Activated CD4-positive, alpha-beta T cell treated with anti-CD3 and anti-CD28 coated beads, Interleukin-2, amount 50 U/mL, for 16 hours (primary cell): ENCODE measurements around the gene AURKA.
"Not testable (repeated sequence)": the region's sequence is repeated elsewhere in the genome, so short reads cannot be mapped to it uniquely, and the experiment has no call there.

Experiments
- DNase-seq: peaks from one replicate; pipeline ENCODE4 v3.0.0-alpha.2; 2020

AURKA gene

DNA sequence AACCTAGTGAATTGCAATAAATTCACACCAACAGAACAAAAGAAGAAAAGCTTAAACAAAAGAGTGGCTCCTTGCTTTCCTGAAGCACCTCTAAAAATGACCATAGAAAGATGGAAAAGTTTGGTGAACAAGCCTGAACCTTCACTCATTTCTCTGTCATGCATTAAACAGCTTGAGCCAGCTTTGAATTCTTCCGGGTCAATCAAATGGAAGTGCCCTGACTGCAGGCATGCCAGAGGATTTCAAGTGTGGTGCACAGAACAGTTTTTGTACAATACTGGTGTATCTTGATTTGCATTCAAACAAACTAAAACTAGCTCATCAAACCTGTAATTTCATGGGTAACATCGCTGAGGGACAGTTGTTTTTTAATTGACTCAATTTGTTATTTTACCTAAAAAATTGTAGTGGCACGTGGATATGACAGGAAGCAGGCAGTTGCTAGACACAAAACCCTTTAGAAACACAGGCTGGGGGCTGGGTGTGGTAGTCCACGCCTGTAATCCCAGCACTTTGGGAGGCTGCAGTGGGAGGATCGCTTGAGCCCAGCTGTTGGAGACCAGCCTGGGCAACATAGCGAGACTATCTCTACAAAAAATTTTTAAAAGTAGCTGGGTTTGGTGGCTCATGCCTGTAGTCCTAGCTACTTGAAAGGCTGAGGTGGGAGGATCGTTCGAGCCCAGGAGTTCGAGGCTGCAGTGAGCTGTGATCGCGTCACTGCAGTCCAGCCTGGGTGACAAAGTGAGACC is 29.1 kb upstream of the AURKA start:
- DNase-seq: no peak

DNA sequence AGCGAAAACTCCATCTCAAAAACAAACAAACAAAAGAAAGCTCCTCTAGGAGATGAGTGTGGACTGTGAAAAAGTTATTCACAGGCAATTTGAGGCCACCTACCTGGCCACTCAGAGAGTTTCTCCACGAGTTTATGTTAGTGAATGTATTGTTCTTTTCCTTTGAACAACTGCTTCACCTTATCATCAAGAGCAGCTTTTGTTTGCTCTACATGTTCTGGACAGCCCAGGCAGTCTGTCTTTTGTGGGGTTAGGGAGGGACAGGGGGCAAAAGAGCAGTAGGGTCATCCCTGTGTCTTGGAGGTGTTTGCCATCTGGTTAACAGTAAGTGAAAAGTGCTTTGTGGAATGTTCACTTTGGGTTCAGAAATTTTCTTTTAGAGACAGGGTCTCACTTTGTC is 28.0 kb upstream of the AURKA start:
- DNase-seq: no peak

DNA sequence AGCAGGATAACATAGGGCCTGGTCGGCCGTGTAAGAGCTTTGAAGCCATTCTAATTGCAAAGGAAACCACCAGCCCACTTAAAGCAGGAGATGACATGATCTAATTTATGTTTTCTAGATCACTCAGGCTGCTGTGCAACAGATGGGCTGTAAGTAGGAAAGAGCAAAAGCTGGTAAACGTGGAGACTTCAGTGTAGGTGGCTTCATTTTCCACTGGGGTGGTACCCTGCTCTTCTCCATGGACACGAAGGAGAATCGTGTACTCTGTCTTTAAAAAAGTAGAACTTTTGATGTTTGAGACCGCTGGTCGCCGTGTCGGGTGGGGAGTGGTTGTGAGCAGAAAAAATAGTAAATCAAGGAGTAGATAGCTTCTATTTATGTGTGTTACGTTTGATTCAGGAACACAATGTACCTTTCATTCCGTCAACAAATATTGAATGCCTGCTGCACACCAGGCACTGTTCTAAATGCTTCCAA is 26.4 kb upstream of the AURKA start:
- peak; percentile 41 for DNase-seq

DNA sequence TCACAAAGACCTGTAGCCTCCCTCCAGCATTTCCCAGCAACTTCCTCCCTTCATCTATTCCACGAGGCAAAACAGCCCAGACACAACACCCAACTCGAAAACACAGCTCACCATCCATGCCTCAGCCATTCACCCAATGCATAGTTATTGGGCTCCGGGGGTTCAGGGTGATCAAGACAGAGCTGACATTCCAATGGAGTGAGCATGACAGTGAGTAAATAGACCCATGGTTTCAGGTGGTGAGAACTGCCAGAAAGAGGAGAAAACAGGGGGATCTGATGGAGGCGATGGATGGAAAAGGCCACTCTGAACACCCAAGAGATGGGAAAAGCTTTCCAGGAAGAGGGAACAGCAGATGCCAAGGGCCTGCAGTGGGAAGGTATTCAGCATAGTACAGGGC is 25.9 kb upstream of the AURKA start:
- no peak for DNase-seq

DNA sequence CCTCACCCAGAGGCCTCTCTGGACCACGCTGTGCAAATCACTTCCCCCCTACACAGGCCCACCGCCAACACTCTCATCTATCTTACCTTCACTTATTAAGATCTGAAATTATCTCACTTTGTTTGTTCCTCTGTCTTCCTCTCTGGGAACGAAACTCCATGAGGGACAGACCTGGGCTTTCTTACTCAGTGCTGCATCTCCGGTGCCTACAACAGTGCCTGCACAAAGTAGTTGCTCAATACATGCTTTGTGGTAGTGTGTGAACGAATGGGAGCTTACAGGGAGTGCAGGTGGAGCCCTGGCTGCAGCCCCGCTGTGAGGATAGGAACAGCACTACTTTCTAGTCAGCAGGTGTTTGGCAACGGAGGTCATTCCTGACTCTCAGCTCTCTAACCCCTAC is 25.4 kb upstream of the AURKA start:
- no peak for DNase-seq

DNA sequence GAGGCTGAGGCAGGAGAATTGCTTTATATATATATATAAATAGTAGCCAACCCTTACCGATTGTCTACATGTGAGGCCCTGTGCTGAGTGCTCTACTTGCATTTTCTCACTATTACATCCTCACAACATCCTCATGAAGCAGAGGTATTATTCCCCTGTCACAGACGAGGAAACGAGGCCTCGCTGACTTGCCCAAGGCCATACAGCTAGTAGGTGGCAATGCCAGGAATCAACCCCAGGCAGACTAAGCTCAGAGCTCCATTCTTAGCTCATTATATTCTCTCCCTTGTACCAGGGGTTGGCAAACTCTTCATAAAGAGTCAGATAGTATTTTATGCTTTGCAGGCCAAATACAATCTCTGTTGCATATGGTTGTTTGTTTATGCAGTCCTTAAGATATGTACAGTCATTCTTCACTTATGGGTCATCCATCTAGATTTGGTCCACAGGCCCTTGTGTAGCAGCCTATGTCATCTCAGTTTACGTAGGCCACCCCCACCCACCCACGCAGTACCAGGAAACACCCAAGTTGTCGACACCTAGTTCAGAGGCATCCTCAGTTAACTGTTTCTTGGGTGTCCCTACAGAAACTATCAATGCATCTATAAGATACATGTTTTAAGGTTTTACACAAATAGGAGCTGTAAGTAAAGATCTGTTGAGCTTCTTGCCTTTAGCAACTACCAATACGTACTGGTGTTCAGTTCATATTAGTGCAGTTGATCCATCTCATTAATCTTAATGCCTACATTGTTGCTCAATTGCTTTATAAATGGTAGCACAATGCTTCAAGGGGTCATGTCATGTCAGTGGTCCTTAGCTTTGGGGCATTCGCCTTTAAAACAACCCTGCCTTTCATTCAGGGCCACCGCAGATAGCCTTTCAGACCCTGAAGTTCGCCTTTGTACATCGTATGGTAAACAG is 23.1 kb upstream of the AURKA start:
- peak; percentile 60 for DNase-seq

DNA sequence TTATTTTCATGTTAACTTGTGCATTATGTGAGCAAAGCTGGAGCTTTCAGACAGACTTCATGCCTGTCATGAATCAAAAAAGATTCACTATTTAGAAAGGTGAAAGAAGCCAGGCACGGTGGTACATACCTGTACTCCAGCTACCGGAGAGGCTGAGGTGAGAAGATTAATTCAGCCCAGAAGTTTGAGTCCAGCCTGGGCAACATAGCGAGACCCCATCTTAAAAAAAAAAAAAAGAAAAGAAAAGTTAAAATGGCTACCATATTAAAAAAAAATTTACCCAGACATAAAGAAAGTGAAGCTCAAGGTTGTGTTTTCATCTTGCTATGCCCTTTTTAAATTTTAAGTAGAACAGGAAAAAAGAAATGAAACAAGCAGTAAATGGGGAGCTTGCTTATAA is 20.9 kb upstream of the AURKA start:
- no peak for DNase-seq

DNA sequence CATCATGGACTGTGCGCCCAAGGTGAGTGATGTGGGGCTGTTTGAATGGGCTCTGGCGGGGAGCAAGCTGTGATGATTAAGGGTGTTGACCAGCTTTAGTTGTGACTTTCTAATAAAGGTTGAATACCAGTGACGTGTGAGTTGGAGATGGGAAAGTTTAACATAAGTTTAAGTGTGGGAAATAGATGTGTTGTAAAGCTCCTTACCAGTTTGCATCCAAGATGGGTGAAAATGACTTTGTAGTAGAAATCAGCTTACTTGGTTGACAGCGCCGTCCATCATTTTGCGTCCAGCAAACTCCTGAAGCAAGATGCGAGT is 20.4 kb upstream of the AURKA start:
- DNase-seq: no peak

DNA sequence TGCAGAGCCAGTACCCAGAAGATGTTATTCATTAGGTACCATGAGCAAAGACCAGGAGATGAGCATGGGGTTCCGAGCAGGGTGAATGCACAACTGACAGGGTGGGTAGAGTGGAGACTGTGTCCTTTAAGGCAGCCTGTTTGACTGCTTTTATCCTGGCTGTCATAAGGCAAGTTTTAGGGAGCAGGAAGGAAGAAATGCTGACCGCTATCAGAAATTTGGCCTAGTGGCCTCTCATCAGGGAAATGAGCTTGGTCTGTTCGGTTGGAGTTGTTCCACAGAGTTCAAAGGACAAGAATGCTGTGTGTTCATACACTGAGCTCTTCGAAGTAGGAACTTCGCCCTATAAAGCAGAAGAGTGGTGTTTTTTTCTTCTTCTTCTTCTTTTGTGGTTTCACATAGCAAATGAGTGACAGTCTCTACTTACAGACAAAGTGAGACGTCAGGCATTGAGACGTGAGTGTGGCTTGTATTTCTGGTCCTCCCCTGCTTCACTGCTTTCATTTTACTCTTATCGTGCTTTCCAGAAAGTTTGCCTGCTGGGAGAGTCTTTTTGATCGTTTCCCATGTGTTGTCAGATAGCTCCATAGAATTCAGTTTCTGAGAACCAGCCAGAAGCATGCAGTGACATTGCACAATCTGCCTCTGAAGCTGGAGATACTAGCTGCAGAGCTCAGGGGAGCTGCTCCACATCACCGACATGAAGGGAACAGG is 19.9 kb upstream of the AURKA start, which contains the start of gene CASS4:
Gene CASS4, plus strand, starts transcription at position 502 of the 714 bp plus-strand sequence. Its CDS starts 199 bp downstream, at position 701.
- DNase-seq: peak; percentile 38

DNA sequence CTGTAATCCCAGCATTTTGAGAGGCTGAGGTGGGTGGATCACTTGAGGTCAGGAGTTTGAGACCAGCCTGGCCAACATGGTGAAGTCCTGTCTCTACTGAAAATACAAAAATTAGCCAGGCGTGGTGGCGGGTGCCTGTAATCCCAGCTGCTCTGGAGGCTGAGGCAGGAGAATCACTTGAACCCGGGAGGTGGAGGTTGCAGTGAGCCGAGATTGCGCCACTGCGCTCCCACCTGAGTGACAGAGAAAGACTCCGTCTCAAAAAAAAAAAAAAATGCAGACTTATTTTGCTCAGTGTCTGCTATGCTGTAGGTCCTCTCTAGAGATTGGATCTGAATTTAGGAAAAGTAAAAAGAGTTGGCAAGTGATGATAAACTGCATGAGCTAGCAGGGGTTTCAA is 19.3 kb upstream of the AURKA start:
- not testable (repeated sequence) for DNase-seq

DNA sequence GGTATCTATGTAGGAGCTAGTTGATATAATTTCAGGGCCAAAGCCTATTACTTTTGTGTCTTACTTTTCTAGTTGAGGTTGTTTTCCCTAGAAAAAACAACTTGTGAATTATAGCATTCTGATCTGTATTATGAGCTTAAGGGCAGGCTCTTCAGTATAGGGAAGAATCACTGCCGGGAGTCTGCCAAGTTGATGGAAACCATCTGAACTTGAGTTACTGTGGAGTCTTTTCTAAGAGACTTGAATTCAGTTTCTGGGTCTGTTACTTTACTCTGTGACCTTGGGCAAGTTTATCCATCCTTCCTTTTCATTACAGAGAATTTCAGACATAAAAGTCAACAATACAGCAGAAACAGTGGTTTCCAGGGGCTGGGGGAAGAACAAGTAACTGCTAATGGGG is 17.9 kb upstream of the AURKA start:
- no peak for DNase-seq

DNA sequence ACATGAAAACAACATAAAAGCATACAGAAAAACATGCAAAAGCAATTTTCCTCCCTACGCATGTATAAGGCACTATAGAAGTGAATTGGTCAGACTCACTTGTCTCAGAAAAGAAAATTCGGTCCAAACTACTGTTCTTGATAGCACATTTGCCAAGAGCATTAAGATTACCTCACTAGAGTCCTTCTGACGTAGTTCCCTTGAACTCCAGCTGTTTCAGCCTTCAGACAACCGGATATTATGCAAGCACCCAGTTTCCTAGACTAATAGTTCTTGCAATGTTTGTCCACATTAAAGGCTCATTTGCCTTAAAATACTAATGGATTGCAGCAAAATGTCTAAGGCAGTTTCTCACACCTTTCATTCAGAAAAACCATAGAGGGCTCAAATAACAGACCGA is 17.5 kb upstream of the AURKA start:
- no peak for DNase-seq

DNA sequence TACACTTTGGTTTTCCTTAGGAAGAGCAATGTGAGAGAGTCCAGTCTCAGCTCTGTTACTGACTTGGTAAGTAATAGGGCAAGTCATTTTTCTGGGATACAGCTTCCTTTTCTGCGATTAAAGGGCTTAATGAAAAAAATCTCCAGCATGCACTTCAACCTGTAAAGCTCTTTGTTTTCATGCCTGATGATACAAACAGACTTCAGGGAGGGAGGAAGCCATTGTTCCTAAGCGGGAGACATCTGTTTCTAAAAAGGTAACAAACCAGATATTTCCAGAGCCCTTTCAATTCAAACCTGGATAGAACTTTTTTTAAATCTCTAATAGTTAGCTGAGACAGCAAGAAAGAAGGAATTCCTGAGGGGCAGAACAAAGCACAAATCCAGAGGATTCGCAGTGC is 14.9 kb upstream of the AURKA start:
- no peak for DNase-seq

DNA sequence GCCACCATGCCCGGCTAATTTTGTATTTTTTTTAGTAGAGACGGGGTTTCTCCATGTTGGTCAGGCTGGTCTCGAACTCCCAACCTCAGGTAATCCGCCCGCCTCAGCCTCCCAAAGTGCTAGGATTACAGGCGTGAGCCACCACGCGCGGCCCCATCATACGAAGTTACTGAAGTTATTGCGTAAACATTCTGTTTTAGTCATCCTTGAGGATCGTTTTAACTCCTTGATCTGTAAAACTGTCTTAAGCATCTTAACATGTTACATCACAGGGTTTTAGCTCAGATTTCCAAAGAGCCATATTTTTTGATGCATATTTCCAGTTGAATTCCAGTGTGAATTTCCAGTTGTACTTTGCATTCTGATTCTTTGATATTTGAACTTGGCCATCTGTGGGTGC is 13.3 kb upstream of the AURKA start:
- not testable (repeated sequence) for DNase-seq

DNA sequence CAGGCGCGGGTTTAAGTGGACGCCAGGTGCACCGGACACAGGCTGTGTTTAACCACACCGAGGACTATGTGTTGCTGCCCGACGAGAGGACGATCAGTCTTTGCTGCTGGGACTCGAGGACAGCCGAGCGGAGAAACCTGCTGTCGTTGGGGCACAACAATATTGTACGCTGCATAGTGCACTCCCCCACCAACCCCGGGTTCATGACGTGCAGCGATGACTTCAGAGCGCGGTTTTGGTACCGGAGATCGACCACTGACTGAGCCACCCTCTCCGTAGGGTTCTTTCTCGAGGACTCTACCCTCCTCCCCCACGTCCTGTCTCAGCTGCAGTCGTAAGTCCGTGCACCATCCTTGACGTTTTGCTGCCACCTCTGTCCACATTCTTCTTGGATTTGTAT is 11.4 kb upstream of the AURKA start:
- DNase-seq: no peak

DNA sequence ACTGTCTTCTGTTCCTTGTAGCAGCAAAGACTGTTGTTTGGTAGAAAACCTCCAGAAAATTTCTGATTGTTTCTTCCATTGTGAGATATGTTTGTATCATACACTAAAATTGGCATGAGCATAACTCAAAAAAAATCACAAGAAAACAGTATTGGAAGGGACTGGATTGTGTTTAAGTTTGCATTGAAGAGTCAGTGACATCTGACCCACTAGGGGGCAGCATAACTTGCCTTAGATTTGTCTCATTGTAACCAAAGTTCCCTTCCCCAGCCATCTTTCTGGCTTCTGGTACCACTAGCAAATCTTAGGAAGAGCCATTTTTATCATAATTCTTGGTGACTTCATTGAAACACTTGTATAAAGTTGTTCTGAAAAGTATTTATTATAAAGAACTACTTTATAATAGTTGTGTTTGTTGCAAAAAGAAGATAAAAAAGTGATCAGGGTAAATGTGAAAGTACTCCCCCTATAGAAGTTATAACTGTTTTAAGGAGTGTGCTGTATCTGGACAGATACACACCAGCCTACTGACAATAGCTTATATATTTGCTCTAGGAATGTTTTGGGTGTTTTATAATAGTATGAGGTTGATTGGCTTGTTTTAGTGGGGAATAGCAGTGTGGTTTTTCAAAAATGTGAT is 8.1 kb upstream of the AURKA start:
- peak; percentile 73 for DNase-seq

DNA sequence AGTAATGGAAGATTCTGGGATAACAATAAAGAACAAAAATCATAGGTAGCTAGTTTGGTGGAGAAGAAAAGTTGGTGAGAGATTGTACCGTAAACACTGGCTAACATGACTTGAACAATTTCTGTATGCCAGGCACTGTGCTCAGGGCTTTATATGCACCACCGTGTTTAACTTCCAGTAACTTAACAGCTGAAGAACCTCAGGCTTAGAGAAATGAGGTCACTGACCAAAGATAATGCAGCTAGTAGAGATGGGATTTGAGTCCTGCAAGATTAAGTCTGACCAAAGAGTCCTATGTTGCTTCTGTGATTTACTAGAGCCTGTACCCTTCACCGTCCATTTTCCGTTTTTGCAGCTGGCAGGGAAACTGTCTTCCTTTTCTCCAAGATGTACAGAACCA is 3.2 kb upstream of the AURKA start:
- DNase-seq: no peak

DNA sequence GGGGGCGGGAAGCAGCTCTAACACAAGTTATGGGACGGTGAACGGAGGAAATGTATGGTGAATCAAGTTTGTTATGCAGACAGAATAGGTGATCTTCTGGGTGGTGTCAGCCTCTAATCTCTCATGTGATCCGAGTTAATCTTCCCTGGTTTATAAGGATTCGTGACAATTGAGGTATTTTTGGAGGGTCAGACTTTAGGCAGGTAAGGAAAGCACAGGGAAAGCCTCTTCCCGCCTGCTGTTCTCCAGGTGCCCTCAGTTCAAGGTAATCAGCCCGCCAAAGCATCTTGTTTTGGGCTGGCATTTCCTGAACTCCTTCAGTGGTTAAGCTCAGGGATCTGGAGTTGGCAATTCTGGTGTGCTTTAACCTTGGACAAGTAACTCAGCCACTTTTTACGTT is 1.6 kb upstream of the AURKA start:
- no peak for DNase-seq

DNA sequence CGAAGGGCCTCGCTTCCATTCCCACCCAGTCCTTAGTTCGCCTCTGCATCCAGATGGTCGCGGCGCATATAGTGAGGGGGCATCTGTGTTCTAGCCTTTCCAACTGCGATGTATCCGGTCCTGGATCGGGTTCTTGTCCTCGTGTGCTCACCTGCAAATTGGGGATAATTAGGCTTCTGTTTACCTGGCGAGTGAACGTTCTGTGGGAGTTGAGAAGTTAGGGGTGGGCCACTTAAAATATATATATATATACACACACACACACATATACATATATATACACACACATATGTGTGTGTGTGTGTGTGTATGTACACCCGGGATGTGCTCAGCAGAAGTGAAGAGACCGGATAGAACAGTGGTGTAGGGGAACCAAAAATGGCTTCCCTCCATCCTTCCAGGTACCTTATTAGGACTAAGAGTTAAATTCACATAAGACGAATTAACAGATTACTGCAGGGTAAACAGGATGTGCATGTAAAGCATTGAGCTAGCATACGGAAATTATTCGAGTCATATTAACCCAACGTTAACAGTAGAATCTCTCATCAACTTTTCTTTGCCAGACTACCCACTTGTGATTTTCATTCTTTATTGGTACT is 967 bp upstream of the AURKA start:
- DNase-seq: peak; percentile 41

DNA sequence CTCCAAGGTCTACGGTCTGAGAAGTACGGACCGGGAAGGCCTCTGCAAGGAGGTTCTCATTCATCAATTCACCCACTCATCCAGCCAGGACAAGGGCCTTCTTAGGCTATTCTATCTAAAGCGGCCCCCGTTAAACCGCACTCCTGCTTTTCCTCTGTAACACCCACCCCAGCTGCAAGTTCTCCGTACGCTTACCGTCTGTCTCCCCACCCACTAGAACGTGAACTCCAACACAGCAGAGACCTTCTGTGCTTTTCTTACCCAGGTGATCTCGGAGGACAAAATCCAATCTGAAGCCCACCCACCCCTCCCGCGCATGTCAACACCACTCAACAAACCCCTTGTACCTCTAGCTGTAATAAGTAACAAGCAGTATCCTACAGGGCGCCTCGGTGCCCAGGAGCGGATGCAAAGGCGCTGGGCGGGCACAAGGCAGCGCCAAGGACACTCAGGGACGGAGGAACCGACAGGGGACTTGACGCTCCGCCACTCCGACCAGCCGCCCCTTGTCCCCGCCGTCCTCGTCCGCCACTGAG is 351 bp downstream of the AURKA start:
- no peak for DNase-seq

DNA sequence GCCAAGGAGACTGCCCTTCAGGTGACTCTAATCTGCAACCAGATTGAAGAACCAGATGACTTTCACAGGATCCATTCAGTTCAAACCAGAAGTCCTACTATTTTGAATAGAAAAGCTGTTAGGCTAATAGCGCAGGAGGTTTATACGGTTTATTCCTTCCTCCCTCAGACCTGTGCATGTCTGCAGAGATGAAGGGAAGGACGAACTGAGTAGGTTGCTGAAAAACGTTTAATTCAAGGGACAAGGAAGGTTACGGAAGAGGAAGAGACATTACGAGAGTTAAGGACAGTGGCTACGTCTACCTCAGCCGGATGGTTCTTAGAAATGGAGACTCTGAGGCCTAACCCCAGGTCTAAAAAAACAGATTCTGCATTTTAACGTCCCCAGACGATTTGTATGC is 978 bp downstream of the AURKA start:
- DNase-seq: no peak

DNA sequence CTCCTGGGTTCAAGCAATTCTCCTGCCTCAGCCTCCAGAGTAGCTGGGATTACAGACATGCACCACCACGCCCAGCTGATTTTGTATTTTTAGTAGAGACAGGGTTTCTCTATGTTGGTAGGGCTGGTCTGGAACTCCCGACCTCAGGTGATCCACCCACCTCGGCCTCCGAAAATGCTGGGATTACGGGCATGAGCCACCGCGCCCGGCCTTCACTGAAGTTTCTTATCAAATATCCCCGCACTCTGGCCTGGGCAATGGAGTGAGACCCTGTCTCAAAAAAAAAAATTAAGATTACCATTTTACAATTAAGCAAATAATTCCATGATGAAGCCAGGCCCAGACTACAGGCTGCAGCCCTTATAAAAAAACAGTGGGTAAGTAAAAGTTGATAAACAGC is 1.6 kb downstream of the AURKA start:
- not testable (repeated sequence) for DNase-seq
